Nephron (organoid): Measurements from ENCODE around the gene RXRG.

Experiments used
- H3K27ac Mint-ChIP-seq, 3 experiments: 2 replicates each; pipeline ENCODE4 v1.8.0; 2020; ENCODE audit warnings: mixed read lengths in 3 of 3, mild to moderate bottlenecking in 2 of 3, moderate library complexity in 1 of 3
- H3K27me3 Mint-ChIP-seq: 2 replicates; pipeline ENCODE4 v1.8.0; 2021; ENCODE audit warnings: low read depth, mild to moderate bottlenecking, moderate library complexity, mixed read lengths
- H3K36me3 Mint-ChIP-seq: 2 replicates; pipeline ENCODE4 v1.8.0; 2020; ENCODE audit warnings: low read depth, mixed read lengths
- H3K4me1 Mint-ChIP-seq: 2 replicates; pipeline ENCODE4 v1.8.0; 2020; ENCODE audit warnings: mixed read lengths
- H3K4me3 Mint-ChIP-seq, 3 experiments: 2 replicates each; pipeline ENCODE4 v1.8.0; 2020; ENCODE audit warnings: mild to moderate bottlenecking in 3 of 3, mixed read lengths in 3 of 3, moderate library complexity in 2 of 3
- H3K9me3 Mint-ChIP-seq: 2 replicates; pipeline ENCODE4 v1.8.0; 2020; ENCODE audit warnings: mixed read lengths
- CTCF ChIP-seq, 3 experiments: fragments of 200-600 bp; sonication (generic); IDR thresholded peaks; one replicate each; pipeline ENCODE4 v1.5.0; 2021; ENCODE audit warnings: antibody characterized with exemption in 3 of 3; ENCODE audit not compliant: unreplicated experiment in 3 of 3

RXRG gene

DNA sequence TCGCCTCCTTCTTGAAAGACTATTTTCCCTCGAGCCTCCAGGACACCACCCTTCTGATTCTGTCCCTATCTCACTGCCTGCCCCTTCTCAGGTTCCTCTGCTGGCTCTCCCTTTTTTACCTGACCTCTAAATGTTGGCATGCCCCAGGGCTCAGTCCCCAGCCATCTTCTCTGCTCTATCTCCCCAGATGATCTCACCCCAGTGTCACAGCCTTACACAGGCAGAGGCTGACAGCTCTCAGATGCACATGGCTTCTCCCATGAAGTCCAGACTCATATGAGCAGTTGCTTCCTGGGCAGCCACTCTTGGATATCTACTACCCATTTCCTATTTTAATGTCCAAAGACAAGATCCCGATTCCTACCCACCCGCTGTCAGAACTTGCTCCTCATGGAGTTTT is 37.5 kb downstream of the RXRG start:
- H3K4me1 Mint-ChIP-seq = no peaks in the 10 kb centered on the region

GRCh38 chr1:165403835-165404482 is 41.0 kb downstream of the RXRG start:
- peak; percentile 60 to 76 (median 71) for TF ChIP-seq CTCF (IDR thresholded peaks at IDR 0.05; ENCODE audit: unreplicated experiment in 3 of 3)
- no peaks in the 10 kb centered on the region for H3K36me3 Mint-ChIP-seq
- no peaks in the 10 kb centered on the region for H3K9me3 Mint-ChIP-seq
- peaks cover 5% of the 10 kb centered on the region for H3K27me3 Mint-ChIP-seq
- H3K27ac Mint-ChIP-seq = no peak overlapping the region
- no peaks in the 10 kb centered on the region for H3K4me1 Mint-ChIP-seq
- no peak overlapping the region for H3K4me3 Mint-ChIP-seq

More for the DNA sequence above, 37.5 kb downstream of the RXRG start:
- Mint-ChIP-seq H3K4me3 (no peak overlapping the region), H3K27ac (no peak overlapping the region), H3K27me3 (no peaks in the 10 kb centered on the region), H3K9me3 (no peaks in the 10 kb centered on the region), H3K36me3 (no peaks in the 10 kb centered on the region)
- TF ChIP-seq CTCF (IDR thresholded peaks at IDR 0.05; ENCODE audit: unreplicated experiment in 3 of 3) = no peak

GRCh38 chr1:165402517-165403111 is 42.3 kb downstream of the RXRG start:
- no peak for TF ChIP-seq CTCF (IDR thresholded peaks at IDR 0.05; ENCODE audit: unreplicated experiment in 3 of 3)
- no peaks in the 10 kb centered on the region for H3K4me1 Mint-ChIP-seq
- H3K4me3 Mint-ChIP-seq = no peak overlapping the region
- H3K27ac Mint-ChIP-seq = no peak overlapping the region
- no peaks in the 10 kb centered on the region for H3K36me3 Mint-ChIP-seq
- peaks cover 5% of the 10 kb centered on the region for H3K27me3 Mint-ChIP-seq
- no peaks in the 10 kb centered on the region for H3K9me3 Mint-ChIP-seq

DNA sequence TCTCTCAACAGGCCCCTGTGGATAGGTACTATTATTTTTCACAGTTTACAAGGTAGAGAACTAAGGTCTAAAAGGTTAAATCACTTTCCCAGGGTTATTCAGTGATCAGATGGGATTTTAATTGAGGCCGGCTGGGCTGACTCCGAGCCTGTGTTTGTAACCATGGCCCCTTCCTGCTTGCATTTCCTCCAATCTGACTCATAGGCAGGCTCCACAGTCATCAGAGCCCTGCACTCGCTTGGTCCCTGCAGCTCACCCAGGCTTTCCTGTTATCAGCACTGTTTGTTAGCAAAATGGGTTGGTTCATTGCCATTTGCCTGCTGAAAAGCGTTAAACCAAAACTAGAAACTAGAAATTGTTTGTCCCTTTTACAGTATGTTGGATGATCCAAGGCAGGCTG is 47.0 kb downstream of the RXRG start:
- H3K27me3 Mint-ChIP-seq = peaks cover 11% of the 10 kb centered on the region
- H3K27ac Mint-ChIP-seq = no peak overlapping the region
- peaks cover 23% of the 10 kb centered on the region for H3K4me1 Mint-ChIP-seq
- no peaks in the 10 kb centered on the region for H3K36me3 Mint-ChIP-seq
- TF ChIP-seq CTCF (IDR thresholded peaks at IDR 0.05; ENCODE audit: unreplicated experiment in 3 of 3) = no peak
- H3K9me3 Mint-ChIP-seq = no peaks in the 10 kb centered on the region
- no peak overlapping the region for H3K4me3 Mint-ChIP-seq

DNA sequence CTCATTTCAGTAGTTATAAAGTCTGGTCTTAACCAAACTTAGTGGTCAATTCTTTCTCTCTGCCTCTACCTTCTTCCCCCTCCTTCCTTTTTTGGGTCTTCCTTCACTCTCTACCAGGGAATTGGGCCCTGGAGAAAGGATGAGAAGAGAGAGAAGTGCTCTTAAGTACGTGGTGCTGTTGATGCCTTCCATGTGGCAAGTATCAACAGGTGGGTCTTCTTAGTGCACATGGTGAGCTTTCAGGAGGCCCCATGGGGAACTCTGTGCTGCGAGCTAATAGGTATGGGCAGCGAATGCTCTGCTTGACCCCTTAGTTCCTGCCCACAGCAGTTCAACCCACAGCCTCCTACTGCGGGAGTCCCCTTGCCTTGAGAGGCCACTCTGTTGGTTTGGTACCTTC is 49.0 kb downstream of the RXRG start:
- no peak for TF ChIP-seq CTCF (IDR thresholded peaks at IDR 0.05; ENCODE audit: unreplicated experiment in 3 of 3)
- Mint-ChIP-seq H3K4me1 (peaks cover 28% of the 10 kb centered on the region), H3K27me3 (peaks cover 23% of the 10 kb centered on the region), H3K27ac (no peak overlapping the region), H3K4me3 (no peak overlapping the region), H3K36me3 (no peaks in the 10 kb centered on the region), H3K9me3 (no peaks in the 10 kb centered on the region)

GRCh38 chr1:165395478-165395877 is 49.4 kb downstream of the RXRG start:
- Mint-ChIP-seq H3K9me3 (no peaks in the 10 kb centered on the region), H3K27me3 (peaks cover 27% of the 10 kb centered on the region), H3K4me1 (peaks cover 28% of the 10 kb centered on the region), H3K27ac (no peak overlapping the region), H3K4me3 (no peak overlapping the region), H3K36me3 (no peaks in the 10 kb centered on the region)
- TF ChIP-seq CTCF (IDR thresholded peaks at IDR 0.05; ENCODE audit: unreplicated experiment in 3 of 3) = no peak
